Neural cell (in vitro differentiated cells): ENCODE data around the gene BCL2A1. TPM values are rescaled to one million over a fixed set of nuclear protein-coding genes. Genes with fewer than 3 reads are reported as not detected.

Source experiments
- H2AFZ ChIP-seq: fragments of 200-600, 300-800 bp; sonication (generic), shearing (Covaris generic); 2 replicates; pipeline ENCODE4 v1.6.0; 2014; ENCODE audit warnings: low read depth, mild to moderate bottlenecking, antibody characterized with exemption, low read length, moderate library complexity
- H3F3A ChIP-seq: fragments of 200-600 bp; shearing (Covaris generic); 2 replicates; pipeline ENCODE4 v1.6.1; 2016; ENCODE audit warnings: mild to moderate bottlenecking, moderate library complexity, mixed read lengths, antibody characterized with exemption, low read length; ENCODE audit not compliant: insufficient read depth, poor library complexity, severe bottlenecking
- H3K27ac ChIP-seq: fragments of 200-600, 300-800 bp; sonication (generic), shearing (Covaris generic); 2 replicates; pipeline ENCODE4 v1.5.1; 2014; ENCODE audit warnings: mild to moderate bottlenecking, low read length, moderate library complexity
- H3K27me3 ChIP-seq: fragments of 300-800, 200-600 bp; sonication (generic), shearing (Covaris generic); 2 replicates; pipeline ENCODE4 v1.6.0; 2014; ENCODE audit warnings: mild to moderate bottlenecking, low read depth, low read length, moderate library complexity; ENCODE audit not compliant: insufficient read depth
- H3K36me3 ChIP-seq: fragments of 300-800, 200-600 bp; sonication (generic), shearing (Covaris generic); 2 replicates; pipeline ENCODE4 v1.5.1; 2014; ENCODE audit warnings: mild to moderate bottlenecking, antibody characterized with exemption, low read length, moderate library complexity; ENCODE audit not compliant: insufficient read depth
- H3K4me2 ChIP-seq: fragments of 300-800, 200-600 bp; sonication (generic), shearing (Covaris generic); 2 replicates; pipeline ENCODE4 v1.6.0; 2014; ENCODE audit warnings: mild to moderate bottlenecking, low read length
- H3K4me3 ChIP-seq: fragments of 300-800, 200-600 bp; sonication (generic), shearing (Covaris generic); 2 replicates; pipeline ENCODE4 v1.5.1; 2014; ENCODE audit warnings: mild to moderate bottlenecking, low read length, moderate library complexity
- H3K79me2 ChIP-seq: fragments of 200-600 bp; shearing (Covaris generic); replicated peaks from 2 replicates; pipeline ENCODE4 v1.6.0; 2014; ENCODE audit warnings: mild to moderate bottlenecking, low read length, moderate library complexity; ENCODE audit not compliant: insufficient read depth
- H3K9ac ChIP-seq: fragments of 300-800, 200-600 bp; sonication (generic), shearing (Covaris generic); 2 replicates; pipeline ENCODE4 v1.6.1; 2016; ENCODE audit warnings: mild to moderate bottlenecking, low read length, mixed read lengths
- H3K9me2 ChIP-seq: fragments of 200-600 bp; shearing (Covaris generic); 2 replicates; pipeline ENCODE4 v1.6.1; 2016; ENCODE audit warnings: mild to moderate bottlenecking, low read length, mixed read lengths; ENCODE audit not compliant: insufficient read depth
- H3K9me3 ChIP-seq: fragments of 200-600, 300-800 bp; sonication (generic), shearing (Covaris generic); 2 replicates; pipeline ENCODE4 v1.6.1; 2016; ENCODE audit warnings: mild to moderate bottlenecking, mixed run types, low read length, moderate library complexity, mixed read lengths
- H4K20me1 ChIP-seq: fragments of 200-600 bp; shearing (Covaris generic); 2 replicates; pipeline ENCODE4 v1.6.1; 2016; ENCODE audit warnings: mild to moderate bottlenecking, mixed run types; ENCODE audit not compliant: insufficient read depth
- CTCF ChIP-seq: fragments of 450-650 bp; IDR thresholded peaks from 2 replicates; pipeline ENCODE4 v1.5.1; 2014; ENCODE audit warnings: antibody characterized with exemption, mild to moderate bottlenecking, moderate library complexity; ENCODE audit not compliant: poor library complexity, severe bottlenecking
- EP300 ChIP-seq: fragments of 450-650 bp; conservative IDR thresholded peaks from 2 replicates; pipeline ENCODE4 v1.6.1; 2014; ENCODE audit warnings: antibody characterized with exemption, mild to moderate bottlenecking, moderate library complexity; ENCODE audit not compliant: poor library complexity, severe bottlenecking
- EZH2 ChIP-seq: fragments of 200-600, 300-800 bp; shearing (Covaris generic), sonication (generic); IDR thresholded peaks from 2 replicates; pipeline ENCODE4 v1.6.1; 2014; ENCODE audit warnings: antibody characterized with exemption, low read length, borderline replicate concordance, mild to moderate bottlenecking; ENCODE audit not compliant: insufficient read depth, poor library complexity, severe bottlenecking
- MXI1 ChIP-seq: fragments of 450-650 bp; conservative IDR thresholded peaks from 2 replicates; pipeline ENCODE4 v1.6.1; 2014; ENCODE audit warnings: antibody characterized with exemption, mild to moderate bottlenecking; ENCODE audit not compliant: poor library complexity, severe bottlenecking
- POLR2AphosphoS5 ChIP-seq: IDR thresholded peaks from 2 replicates; pipeline ENCODE4 v1.6.1; 2012
- RAD21 ChIP-seq: fragments of 450-650 bp; conservative IDR thresholded peaks from 2 replicates; pipeline ENCODE4 v1.6.1; 2014; ENCODE audit warnings: antibody characterized with exemption, mild to moderate bottlenecking, moderate library complexity
- REST ChIP-seq: IDR thresholded peaks from 2 replicates; pipeline ENCODE4 v1.6.1; 2012; ENCODE audit warnings: borderline replicate concordance
- SMC3 ChIP-seq: fragments of 450-650 bp; conservative IDR thresholded peaks from 2 replicates; pipeline ENCODE4 v1.6.1; 2014; ENCODE audit warnings: antibody characterized with exemption, mild to moderate bottlenecking, moderate library complexity; ENCODE audit not compliant: poor library complexity
- TAF1 ChIP-seq: IDR thresholded peaks from 2 replicates; pipeline ENCODE4 v1.6.1; 2012; ENCODE audit warnings: low read depth
- polyA plus RNA-seq: library from polyadenylated mRNA; depleted of rRNA; stranded (reverse); fragments of >200 nt; gene quantifications from 2 replicates; pipeline ENCODE4 v1.2.3, GENCODE V29; 2014

Gene BCL2A1
- polyA plus RNA-seq, 1 donor from 2014 or later: not detected

- no peaks in the 10 kb centered on the region for H3K9me3 ChIP-seq
Observed at GRCh38 chr15:79918278-79918677, 52.7 kb downstream of the BCL2A1 start.

GRCh38 chr15:79916502-79917132, 54.4 kb downstream of the BCL2A1 start:
- no peak overlapping the region for H3K9ac ChIP-seq
- H3K4me2 ChIP-seq: no peak overlapping the region
- no peaks in the 10 kb centered on the region for H3K9me3 ChIP-seq
- H4K20me1 ChIP-seq: no peaks in the 10 kb centered on the region
- no peaks in the 10 kb centered on the region for H3K9me2 ChIP-seq
- no peak overlapping the region for H3K4me3 ChIP-seq
- no peaks in the 10 kb centered on the region for H3K36me3 ChIP-seq
- no peaks in the 10 kb centered on the region for H3F3A ChIP-seq
- no peak overlapping the region for H2AFZ ChIP-seq
- H3K79me2 ChIP-seq: peaks cover 9% of the 10 kb centered on the region
- no peak overlapping the region for H3K27ac ChIP-seq
- no peaks in the 10 kb centered on the region for H3K27me3 ChIP-seq
- TF ChIP-seq POLR2AphosphoS5 (no peak), TAF1 (no peak), EP300 (no peak), SMC3 (no peak), MXI1 (no peak), REST (no peak)

More at GRCh38 chr15:79918278-79918677, 52.7 kb downstream of the BCL2A1 start:
- no peaks in the 10 kb centered on the region for H3K36me3 ChIP-seq
- no peak overlapping the region for H3K27ac ChIP-seq
- H2AFZ ChIP-seq: no peak overlapping the region
- no peaks in the 10 kb centered on the region for H3K27me3 ChIP-seq
- H3K4me2 ChIP-seq: no peak overlapping the region
- H3F3A ChIP-seq: no peaks in the 10 kb centered on the region
- TF ChIP-seq TAF1 (no peak), RAD21 (no peak), POLR2AphosphoS5 (no peak), MXI1 (no peak), EZH2 (no peak), SMC3 (no peak), EP300 (no peak), CTCF (no peak), REST (no peak)
- no peaks in the 10 kb centered on the region for H3K9me2 ChIP-seq
- H4K20me1 ChIP-seq: no peaks in the 10 kb centered on the region
- H3K79me2 ChIP-seq: peaks cover 22% of the 10 kb centered on the region
- no peak overlapping the region for H3K9ac ChIP-seq
- H3K4me3 ChIP-seq: no peak overlapping the region
